Left lobe of liver (tissue), 2 donors: Measurements from ENCODE around the gene MGRN1. TPM values are rescaled to one million over a fixed set of nuclear protein-coding genes. Genes with fewer than 3 reads are reported as not detected.
"Not testable (repeated sequence)": the region's sequence is repeated elsewhere in the genome, so short reads cannot be mapped to it uniquely, and the experiment has no call there.

ENCODE experiments used
- ATAC-seq: fragments of 200-7000 bp; cut with Tn5 transposase; one replicate; pipeline ENCODE4 v1.9.1; 2020; ENCODE audit warnings: mild to moderate bottlenecking, moderate library complexity
- DNase-seq: peaks from one replicate; pipeline ENCODE4 v3.0.0-alpha.2; 2020; ENCODE audit warnings: low spot score
- total RNA-seq: library from RNA; stranded (reverse); gene quantifications from one replicate; pipeline ENCODE4 v1.2.1, GENCODE V29; 2021
- donor health status: DM: no; HTN: no; CAD: no; lungs with moderate emphysema.
- donor health status: DM: no; HTN: yes; CAD: no.

Gene MGRN1
- total RNA-seq, 1 donor from 2014 or later = 59.5 TPM

- no peak for ATAC-seq
- no peak for DNase-seq
Measured at GRCh38 chr16:4723071-4723767, 98.6 kb downstream of the MGRN1 start.

GRCh38 chr16:4724661-4725270 is 100.1 kb downstream of the MGRN1 start:
- DNase-seq = no peak
- no peak for ATAC-seq

- DNase-seq (no peak), ATAC-seq (no peak)
Measured at GRCh38 chr16:4726616-4727015, 102.0 kb downstream of the MGRN1 start.

GRCh38 chr16:4728676-4729075 is 104.0 kb downstream of the MGRN1 start:
- DNase-seq (no peak), ATAC-seq (no peak)

- ATAC-seq (no peak), DNase-seq (no peak)
Measured at GRCh38 chr16:4729876-4730275, 105.2 kb downstream of the MGRN1 start.

- no peak for ATAC-seq
- DNase-seq = no peak
Measured at GRCh38 chr16:4733211-4733742, 108.7 kb downstream of the MGRN1 start.

- DNase-seq (no peak), ATAC-seq (peak; percentile 0)
Measured at GRCh38 chr16:4733747-4734062, 109.1 kb downstream of the MGRN1 start.

GRCh38 chr16:4734063-4734729 is 109.6 kb downstream of the MGRN1 start, which contains the start of the genes ANKS3 and DNAAF8:
ANKS3 (minus strand) TSS chr16:4734271; CDS start chr16:4730149, 4,122 bp downstream.
DNAAF8 (plus strand) TSS chr16:4734537; CDS start chr16:4736515, 1,978 bp downstream.
- peak; percentile 98 for DNase-seq
- ATAC-seq = peak; percentile 95

- peak; percentile 88 for DNase-seq
Measured at GRCh38 chr16:4734730-4735535, 110.3 kb downstream of the MGRN1 start.

GRCh38 chr16:4736546-4736945 is 111.9 kb downstream of the MGRN1 start:
- no peak for DNase-seq
- ATAC-seq = no peak

More at GRCh38 chr16:4734730-4735535, 110.3 kb downstream of the MGRN1 start:
- peak; percentile 82 for ATAC-seq

GRCh38 chr16:4737545-4737944 is 112.9 kb downstream of the MGRN1 start:
- ATAC-seq = no peak
- DNase-seq = no peak

GRCh38 chr16:4738370-4738769 is 113.7 kb downstream of the MGRN1 start:
- ATAC-seq, DNase-seq: not testable (repeated sequence)

Other genes with a start within 250 kb of the MGRN1 start
- 9.6 TPM for gene CORO7, start 208.2 kb upstream of the MGRN1 start, total RNA-seq
- 57.0 TPM for gene DNAJA3, start 199.0 kb upstream of the MGRN1 start, total RNA-seq
- gene NMRAL1, start 150.2 kb upstream of the MGRN1 start, total RNA-seq = 38.3 TPM
- 44.9 TPM for gene HMOX2, start 148.4 kb upstream of the MGRN1 start, total RNA-seq
- gene CDIP1, start 86.1 kb upstream of the MGRN1 start, total RNA-seq = 17.5 TPM
- 0.38 TPM for gene C16orf96, start 68.5 kb upstream of the MGRN1 start, total RNA-seq
- gene UBALD1, start 9.9 kb upstream of the MGRN1 start, total RNA-seq = 19.1 TPM
- 40.4 TPM for gene NUDT16L1, start 68.7 kb downstream of the MGRN1 start, total RNA-seq
- 10.6 TPM for gene ANKS3, start 109.4 kb downstream of the MGRN1 start, total RNA-seq
- gene DNAAF8, start 109.7 kb downstream of the MGRN1 start, total RNA-seq = 0.45 TPM
- 9.5 TPM for gene ZNF500, start 142.3 kb downstream of the MGRN1 start, total RNA-seq
- gene SEPTIN12, start 163.5 kb downstream of the MGRN1 start, total RNA-seq = not detected
- gene SMIM22, start 170.5 kb downstream of the MGRN1 start, total RNA-seq = 0.60 TPM
- 21.5 TPM for gene ROGDI, start 177.8 kb downstream of the MGRN1 start, total RNA-seq
- gene GLYR1, start 222.5 kb downstream of the MGRN1 start, total RNA-seq = 47.1 TPM
- gene UBN1, start 222.7 kb downstream of the MGRN1 start, total RNA-seq = 18.9 TPM